Stimulated activated CD8-positive, alpha-beta memory T cell treated with anti-CD3 and anti-CD28 coated beads, Interleukin-12 subunit alpha, Interleukin-12 subunit beta, amount 100 ng/mL, for 24 hours (primary cell): Measurements from ENCODE around the gene EIF4A2.
"Not testable (repeated sequence)": the region's sequence is repeated elsewhere in the genome, so short reads cannot be mapped to it uniquely, and the experiment has no call there.

Source experiments
- DNase-seq: peaks from one replicate; pipeline ENCODE4 v3.0.0-alpha.2; 2020; ENCODE audit errors: extremely low read depth

EIF4A2 gene

DNA sequence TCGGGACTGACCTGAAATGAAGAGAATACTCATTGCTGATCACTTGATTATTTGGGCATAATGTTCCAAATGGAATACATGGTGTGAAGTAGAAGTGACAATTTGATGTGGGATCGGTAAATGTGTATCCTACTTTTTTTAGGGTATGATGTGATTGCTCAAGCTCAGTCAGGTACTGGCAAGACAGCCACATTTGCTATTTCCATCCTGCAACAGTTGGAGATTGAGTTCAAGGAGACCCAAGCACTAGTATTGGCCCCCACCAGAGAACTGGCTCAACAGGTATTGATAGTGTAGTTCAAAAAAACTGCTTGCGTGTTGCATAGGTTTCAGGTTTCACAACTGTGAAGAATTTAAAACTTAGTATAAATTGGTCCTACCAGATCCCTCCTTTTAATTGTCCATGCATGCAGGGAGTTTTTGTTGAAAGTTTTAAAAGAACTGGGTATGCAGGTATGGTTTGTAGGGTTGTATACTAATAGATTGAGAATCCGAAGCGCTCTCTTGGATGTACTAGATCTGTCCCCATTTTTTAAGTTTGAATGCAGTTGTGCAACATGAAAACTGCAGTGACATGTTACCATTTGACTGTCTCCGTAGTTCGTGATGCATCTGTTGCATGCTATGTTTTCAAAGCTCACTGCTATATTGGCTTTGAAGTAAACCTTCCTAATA lies 1.6 kb downstream of the EIF4A2 start:
- DNase-seq, result no peak

DNA sequence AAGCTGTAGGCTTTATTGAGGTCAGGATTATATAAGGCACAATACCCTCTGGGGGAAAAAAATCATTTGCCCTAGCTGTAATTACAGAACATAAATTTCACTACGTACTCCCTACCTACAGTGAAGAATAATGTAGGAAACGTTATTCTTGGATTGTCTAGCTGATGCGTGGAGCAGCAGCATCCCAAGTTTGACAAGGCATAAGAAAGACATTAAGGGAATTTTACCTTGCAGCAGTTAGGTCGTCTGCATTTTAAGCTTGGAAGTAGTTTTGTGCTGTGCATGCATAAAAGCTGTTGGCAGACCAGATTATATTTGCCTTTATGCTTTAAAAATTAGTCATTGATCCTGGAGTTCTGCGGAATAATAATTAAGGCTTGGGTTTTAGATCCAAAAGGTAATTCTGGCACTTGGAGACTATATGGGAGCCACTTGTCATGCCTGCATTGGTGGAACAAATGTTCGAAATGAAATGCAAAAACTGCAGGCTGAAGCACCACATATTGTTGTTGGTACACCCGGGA lies 2.2 kb downstream of the EIF4A2 start:
- DNase-seq, result no peak

DNA sequence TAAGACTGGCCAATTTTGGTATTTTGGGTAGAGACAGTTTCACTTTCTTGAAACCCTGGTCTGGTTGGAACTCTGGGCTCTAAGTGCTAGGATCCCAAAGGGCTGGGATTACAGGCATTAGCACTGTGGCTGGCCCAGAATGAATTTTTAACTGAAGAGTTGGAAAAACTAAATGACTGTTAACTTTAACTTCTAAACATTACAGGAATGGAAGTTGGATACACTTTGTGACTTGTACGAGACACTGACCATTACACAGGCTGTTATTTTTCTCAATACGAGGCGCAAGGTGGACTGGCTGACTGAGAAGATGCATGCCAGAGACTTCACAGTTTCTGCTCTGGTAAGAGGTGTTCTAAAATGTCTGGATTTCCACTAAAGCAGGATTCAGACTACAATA lies 3.5 kb downstream of the EIF4A2 start:
- DNase-seq, result no peak

DNA sequence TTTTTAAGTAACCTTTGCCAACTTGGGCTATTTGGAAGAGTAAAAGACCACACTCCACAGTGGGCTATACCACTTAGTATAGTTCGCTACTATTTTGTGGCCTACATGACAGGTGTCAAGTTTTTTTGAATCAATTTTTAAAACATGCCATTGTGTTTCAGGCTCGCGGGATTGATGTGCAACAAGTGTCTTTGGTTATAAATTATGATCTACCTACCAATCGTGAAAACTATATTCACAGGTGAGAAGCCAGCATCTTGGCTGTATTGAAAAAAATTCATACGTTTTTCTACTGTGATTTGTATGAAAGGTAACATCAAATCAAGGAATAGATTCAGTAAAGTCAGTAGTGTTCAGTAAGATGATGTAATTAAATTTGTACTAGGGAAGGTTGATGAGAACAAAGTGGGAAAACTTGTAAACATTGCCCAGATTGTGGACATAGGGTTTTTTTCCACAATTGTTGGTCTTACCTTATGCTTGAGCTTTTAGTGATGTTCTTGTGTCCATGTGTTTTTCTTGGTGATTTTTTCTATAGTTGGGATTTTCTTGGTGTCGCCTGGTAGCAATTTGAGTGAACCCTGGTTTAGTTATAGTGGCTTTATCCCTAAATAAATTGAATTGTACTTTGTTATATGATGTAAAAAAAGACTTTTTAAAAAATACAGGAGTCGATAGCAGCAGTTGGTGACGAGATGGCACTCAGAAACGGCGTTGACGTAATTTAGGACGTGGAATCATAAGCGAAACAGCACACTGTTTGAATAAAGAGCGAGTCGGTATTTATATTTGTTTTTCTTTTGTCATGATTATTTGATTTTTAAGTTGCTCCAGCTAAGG lies 4.5 kb downstream of the EIF4A2 start:
- DNase-seq, result no peak

DNA sequence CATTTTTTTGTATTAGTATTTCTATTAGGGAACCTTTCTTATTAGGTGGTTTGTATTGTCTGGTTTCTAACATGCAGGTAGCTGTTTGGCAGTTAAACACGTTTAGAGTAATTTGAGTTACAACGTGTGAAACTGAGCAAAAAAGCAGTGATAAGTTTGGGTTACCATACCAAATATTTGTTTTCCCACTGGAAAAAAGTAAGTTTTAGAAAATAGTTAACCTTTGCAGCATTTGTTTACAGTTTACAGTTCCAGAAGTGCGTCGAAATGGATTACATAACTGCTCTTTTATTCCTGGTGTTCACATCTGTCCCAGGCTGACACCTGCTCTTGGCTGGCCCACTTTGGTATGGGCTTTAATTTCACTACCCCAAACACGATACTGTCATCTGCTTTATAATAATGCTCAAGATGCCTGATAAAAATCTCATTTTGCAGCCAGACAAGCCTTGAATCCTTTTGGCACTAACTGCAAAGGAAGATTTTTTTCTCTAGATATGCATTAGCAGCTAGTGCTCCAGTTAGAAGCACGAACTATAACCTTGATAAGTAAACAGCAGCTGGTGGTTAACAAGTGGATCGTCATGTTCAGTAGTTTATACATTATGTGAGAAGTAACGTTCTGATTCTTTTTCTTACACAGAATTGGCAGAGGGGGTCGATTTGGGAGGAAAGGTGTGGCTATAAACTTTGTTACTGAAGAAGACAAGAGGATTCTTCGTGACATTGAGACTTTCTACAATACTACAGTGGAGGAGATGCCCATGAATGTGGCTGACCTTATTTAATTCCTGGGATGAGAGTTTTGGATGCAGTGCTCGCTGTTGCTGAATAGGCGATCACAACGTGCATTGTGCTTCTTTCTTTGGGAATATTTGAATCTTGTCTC lies 5.3 kb downstream of the EIF4A2 start:
- no peak for DNase-seq

DNA sequence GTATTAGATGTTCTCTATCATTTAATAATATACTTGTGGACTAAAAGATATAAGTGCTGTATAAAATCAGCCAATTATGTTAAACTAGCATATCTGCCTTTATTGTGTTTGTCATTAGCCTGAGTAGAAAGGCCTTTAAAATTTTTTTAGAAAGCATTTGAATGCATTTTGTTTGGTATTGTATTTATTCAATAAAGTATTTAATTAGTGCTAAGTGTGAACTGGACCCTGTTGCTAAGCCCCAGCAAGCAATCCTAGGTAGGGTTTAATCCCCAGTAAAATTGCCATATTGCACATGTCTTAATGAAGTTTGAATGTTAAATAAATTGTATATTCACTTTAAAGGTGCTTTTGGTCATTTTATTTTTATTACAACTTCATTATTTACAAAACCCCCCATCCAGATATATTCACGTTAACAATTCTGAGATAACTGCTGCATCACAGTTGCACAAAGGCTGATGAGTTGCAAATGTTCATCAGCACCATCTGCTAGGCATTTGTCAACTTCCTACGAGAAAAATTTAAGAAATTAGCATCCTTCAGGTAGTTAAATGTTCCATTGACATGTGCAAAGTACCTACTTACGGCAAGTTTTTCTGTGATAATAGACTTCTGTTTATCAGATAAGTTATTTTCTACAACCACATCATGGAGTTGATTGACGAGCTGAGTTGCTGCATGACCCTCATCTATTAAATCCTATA lies 6.3 kb downstream of the EIF4A2 start:
- DNase-seq, result no peak

DNA sequence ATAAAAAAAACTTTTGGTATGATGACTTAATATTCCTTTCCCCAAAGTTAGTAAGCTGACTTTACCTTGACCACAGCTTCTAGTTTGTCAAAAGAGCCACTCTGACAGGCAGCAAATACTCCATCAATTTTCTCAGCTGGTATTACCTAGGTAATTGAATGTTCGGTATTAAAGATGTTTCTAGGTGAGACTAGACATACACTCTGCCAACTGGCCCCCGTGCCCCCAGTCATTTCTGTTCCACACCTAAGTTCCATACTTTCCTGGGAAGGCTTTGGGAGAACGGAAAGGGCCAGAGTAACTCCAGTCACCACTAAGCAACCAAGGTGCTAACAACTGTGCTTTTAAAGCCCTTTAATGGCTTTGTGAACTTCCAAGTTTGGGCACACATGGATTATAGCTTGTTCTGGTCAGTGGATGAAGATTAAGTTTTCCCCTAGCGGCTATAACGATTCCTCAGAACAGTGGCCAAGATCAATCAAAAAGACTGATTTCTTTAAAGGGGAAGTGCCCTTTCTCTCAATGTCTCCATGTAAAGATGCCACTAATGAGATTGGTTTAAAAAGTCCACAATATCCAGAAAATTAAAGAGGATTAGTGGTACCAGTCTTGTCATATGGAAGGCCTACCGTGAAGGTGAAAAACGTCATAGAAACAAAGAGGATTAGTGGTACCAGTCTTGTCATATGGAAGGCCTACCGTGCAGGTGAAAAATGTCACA lies 7.0 kb downstream of the EIF4A2 start:
- DNase-seq, result no peak

DNA sequence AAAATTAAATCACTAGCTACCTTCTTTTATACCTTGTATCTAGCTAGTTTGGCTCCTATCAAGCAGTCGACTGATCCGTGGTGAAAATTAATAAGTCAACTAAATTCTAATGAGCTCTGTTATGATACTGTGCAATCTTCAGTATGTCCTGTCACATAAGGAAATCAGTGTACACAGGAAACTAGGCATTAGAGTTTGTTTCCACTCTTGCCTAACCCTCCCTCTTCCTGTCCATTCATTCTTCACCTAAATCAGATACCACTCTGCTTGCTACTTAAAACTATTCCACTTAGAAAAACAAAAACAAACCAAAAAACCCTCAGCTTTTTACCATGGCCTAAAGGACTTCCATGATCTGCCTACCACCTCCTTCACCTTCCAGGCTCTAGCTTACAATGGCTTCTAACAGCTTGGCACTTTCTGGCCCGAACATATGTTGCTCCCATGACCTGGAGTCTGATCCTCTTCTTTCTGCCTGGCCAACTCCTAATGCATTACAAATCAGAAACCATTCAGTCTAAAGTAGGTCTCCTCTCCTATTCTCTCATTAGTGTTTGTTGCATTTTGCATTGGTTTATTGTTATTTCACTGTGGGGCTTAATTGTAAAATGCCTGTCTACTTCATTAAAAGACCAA lies 15.0 kb downstream of the EIF4A2 start:
- no peak for DNase-seq

DNA sequence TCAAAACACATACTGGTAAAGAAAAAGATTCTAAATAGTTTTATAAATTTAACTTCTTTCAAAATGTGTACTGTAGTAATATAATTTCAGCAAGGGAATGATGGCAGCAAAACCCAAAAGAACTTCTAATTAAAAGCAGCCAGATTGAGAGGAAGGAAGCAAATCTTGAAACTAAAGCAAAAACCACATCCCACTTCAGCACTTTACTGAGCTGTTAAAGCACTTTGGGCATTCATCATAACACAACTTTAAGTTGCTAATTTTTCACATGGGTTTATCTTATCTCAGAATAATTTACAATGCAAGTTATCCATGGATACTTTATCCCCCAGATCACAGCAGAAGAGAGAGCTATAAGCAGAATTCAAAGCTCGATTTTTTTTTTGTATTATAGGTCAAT lies 16.9 kb downstream of the EIF4A2 start:
- no peak for DNase-seq

DNA sequence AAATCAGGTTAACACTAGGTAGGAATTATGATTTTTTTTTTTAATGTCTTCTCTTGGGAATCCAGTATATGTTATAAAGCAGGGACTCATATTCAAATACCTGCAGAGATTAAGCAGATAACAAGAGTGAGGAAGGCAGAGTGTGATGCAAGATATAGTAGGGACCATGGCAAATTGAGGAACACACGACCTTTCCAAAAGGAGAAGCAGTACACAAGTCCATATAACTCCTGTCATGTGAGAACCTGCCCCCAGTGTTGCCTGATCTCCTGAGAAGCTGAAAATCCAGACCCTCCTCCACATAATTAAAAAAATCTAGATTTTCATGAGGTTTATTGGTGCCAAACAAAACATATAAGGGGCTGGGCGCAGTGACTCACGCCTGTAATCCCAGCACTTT lies 19.3 kb downstream of the EIF4A2 start:
- DNase-seq, result no peak

DNA sequence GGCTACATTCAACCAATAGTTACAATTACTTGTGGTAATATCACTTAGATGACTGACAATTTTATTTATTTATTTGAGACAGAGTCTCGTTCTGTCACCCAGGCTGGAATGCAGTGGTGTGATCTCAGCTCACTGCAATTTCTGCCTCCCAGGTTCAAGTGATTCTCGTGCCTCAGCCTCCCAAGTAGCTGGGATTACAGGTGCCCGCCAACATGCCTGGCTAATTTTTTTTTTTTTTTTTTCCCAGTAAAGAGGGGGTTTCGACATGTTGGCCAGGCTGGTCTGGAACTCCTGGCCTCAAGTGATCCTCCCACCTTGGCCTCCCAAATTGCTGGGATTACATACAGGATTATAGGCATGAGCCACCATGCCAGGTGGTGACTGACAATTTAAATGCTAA lies 20.1 kb downstream of the EIF4A2 start:
- not testable (repeated sequence) for DNase-seq

DNA sequence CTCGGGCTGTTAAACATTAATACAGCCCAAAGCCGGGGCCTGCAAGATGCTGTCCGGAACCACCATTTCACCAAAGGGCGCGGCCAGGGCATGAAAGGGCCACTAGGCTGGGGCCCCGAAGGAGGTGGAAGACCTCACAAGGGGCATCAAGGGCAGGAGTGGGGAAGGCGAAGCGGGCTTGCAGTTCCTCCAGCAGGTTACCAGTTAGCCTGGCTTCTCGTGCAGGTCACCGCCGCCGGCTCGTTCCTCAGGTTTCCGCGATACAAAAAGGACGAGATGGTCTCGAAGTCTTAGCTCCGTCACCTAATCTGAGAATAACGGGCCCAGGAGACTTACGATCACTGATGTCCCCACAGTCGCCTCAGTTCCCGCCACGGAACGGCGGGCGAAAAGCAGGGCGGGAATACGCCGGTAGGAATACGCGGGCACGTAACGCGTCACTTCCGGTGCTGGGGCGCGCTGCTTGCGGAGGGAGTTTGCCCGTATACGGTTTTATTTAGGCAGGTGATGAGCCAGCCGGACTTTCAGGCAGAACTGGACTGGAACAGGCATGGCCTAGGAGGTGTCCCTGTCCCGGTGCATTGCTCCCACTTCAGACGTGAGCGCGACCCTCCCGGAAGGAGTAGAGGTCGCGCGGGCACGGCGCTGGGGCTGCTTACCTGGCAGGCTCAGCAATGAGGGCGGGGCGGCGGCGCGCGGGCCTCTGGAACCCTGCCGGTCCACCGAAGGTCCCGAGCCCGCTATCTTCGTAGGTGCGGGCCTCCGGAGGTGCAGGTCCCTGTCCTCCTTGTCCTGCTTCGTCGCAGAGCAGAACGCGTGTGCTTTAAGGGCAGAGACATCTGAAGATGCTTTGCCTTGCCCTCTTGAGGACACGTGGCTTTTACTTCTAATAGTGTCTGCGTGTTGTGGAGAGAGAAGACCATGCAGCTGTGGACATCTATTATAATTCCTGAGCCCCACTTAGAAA lies 23.0 kb downstream of the EIF4A2 start, which contains the start of gene RFC4:
Gene RFC4, minus strand, starts transcription at position 394 of the 967 bp plus-strand sequence. CDS start 1,769 bp downstream, outside the sequence.
- no peak for DNase-seq

DNA sequence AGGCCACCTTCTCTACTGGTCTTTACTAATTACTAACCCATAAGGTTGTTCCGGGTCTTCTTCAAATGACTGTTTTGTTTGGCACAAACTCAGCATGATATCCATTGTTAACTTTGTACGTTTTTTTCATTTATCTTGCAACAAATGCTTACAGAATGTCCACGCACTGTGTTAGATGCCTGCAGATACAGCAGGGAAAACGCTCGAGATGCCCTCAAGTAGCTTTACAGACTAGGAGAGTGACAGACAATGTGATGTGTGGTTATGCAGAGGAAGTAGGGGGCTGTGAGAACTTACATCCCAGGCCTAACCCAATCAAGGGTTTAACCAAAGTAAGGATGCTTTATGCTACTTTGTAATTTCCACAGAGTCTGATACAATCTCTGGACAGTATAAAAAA lies 23.9 kb downstream of the EIF4A2 start:
- DNase-seq, result no peak

DNA sequence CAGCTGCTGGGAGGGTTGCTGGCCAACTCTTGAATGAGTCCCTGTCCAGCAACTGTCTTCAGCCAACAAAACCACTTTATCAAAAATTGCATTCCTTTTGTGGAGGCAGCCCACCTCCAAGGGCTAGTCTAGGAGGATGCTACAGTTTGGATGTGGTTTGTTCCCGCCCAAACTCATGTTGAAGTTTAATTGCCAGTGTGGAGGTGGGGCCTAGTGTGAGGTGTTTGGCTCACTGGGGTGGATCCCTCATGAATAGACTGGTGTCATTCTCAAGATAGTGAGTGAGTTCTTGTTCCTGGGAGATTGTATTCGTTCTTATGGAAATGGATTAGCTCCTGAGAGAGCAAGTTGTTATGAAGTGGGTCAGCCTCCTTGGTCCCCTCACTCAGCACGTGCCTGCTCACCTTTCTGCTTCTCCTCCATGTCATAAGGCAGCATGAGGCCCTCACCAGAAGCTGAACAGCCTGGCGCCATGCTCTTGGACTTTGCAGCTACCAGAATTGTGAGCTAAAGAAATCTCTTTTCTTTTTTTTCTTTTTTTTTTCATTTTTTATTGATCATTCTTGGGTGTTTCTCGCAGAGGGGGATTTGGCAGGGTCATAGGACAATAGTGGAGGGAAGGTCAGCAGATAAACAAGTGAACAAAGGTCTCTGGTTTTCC lies 27.1 kb downstream of the EIF4A2 start:
- DNase-seq, result no peak

DNA sequence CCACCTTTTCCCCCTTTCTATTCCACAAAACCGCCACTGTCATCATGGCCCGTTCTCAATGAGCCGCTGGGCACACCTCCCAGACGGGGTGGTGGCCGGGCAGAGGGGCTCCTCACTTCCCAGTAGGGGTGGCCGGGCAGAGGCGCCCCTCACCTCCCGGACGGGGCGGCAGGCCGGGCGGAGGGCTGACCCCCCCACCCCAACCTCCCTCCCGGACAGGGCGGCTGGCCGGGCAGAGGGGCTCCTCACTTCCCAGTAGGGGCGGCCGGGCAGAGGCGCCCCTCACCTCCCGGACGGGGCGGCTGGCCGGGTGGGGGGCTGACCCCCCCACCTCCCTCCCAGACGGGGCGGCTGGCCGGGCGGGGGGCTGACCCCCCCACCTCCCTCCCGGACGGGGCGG lies 27.9 kb downstream of the EIF4A2 start:
- not testable (repeated sequence) for DNase-seq

DNA sequence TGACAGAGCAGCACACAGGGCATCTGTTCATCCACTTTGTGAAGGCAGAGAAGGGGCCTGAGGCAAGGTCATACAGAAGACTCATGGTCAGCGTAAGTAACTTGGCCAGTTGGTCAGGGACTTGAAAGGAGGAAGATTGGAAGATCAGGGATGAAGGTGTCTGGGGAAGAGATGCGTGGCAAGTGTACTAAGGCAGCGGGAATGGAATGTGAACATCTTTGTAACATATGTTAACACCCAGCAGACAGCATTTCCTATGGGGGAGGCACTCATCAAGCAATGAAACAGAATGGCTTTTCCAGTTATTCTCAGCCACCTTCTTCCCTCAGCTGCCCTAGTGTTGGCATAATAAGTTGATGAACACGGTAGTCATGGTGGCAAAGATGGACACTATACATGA lies 30.7 kb downstream of the EIF4A2 start:
- DNase-seq, result no peak

DNA sequence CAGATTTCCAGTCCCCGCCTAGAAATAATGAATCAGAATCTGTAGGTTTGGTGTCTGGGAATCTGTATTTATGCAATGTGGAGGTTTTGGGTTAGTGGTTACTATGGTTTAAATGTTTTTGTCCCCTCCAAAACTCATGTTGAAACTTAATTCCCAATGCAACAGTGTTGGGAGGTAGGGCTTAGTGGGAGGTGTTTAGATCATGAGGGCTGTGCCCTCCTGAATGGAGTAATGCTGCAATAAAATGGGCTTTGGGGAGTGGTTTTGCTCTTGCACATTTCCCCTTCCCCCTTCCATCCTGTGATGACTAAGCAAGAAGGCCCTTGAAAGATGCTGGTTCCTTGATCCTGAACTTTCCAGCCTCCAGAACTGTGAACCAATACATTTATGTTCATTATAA lies 32.1 kb downstream of the EIF4A2 start:
- no peak for DNase-seq

DNA sequence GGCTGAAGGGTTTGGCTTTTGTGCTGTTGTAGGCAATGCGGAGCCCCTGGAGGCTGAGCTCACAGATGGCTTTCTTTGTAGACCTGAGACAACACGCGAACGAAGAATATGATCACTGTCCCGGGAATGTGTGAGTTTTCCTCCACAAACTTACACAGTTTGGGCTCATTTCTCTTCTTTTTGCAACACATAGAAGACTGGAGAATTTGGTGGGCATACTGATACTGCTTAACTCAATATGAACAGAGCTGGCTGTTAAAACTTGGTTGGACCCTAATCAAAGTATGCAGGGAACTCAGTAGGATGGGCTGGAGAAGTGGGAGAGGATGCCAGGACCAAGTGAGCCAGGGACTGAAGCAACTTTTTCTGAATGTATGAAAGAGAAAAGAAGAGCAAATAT lies 35.1 kb downstream of the EIF4A2 start:
- no peak for DNase-seq
